Suprapubic skin (tissue), 4 donors: ENCODE results near the gene RHOG.

Experiments used
- CTCF ChIP-seq, 2 donors: fragments of 200-600 bp in 1 of 2; fragments of 450-650 bp in 1 of 2; sonication (generic) in 1 of 2; IDR thresholded peaks; one replicate each; pipeline ENCODE4 v1.5.1; 2016 to 2019; ENCODE audit warnings: antibody characterized with exemption in 2 of 2, mild to moderate bottlenecking in 1 of 2, moderate library complexity in 1 of 2
- EP300 ChIP-seq: sonication (generic); formaldehyde crosslinking; IDR thresholded peaks from one replicate; pipeline ENCODE4 v1.6.1; 2017; ENCODE audit warnings: antibody characterized with exemption
- POLR2AphosphoS5 ChIP-seq, 3 donors: sonication (generic); formaldehyde crosslinking; IDR thresholded peaks; one replicate each; pipeline ENCODE4 v1.6.1; 2017; ENCODE audit warnings: antibody characterized with exemption in 3 of 3

- TF ChIP-seq POLR2AphosphoS5 (IDR thresholded peaks at IDR 0.05) (no peak), EP300 (no peak), CTCF (IDR thresholded peaks at IDR 0.05) (no peak)
Measured at GRCh38 chr11:3873712-3874349, 33.1 kb upstream of the RHOG start.
